ENCODE measurements around the gene DIS3.
"Not testable (repeated sequence)": the region's sequence is repeated elsewhere in the genome, so short reads cannot be mapped to it uniquely, and the experiment has no call there.

Gene DIS3

GRCh38 chr13:72781451-72782439 lies at the start of gene DIS3, which contains the start of gene PIBF1:
TSS of gene DIS3 (minus strand) at chr13:72781900. CDS start at chr13:72781832, 68 bp downstream.
TSS of gene PIBF1 (plus strand) at chr13:72782133. CDS start at chr13:72783470, 1,337 bp downstream.
- peak; percentile 90 for DNase-seq

GRCh38 chr13:72823724-72824123 lies 42.0 kb upstream of the DIS3 start:
- DNase-seq, result no peak

DNA sequence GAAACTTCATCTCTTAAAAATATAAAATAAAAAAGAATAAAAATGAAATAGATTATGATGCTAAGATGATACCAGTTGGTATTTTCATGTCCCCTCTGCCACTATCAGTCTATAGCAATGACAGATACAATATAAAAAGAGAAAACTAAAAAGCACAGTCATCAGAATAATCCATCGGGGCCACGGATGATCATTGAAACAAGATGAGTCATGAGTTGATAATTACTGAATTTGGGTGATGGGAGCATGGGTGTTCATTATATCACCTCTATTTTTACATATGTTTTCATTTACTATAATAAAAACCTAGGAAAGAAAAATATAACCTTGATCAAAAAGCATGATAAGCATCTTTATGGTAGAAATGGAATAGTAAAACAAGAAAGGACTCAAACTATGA lies 41.4 kb upstream of the DIS3 start:
- DNase-seq, result no peak

GRCh38 chr13:72820898-72821279 lies 39.2 kb upstream of the DIS3 start:
- DNase-seq, result no peak

DNA sequence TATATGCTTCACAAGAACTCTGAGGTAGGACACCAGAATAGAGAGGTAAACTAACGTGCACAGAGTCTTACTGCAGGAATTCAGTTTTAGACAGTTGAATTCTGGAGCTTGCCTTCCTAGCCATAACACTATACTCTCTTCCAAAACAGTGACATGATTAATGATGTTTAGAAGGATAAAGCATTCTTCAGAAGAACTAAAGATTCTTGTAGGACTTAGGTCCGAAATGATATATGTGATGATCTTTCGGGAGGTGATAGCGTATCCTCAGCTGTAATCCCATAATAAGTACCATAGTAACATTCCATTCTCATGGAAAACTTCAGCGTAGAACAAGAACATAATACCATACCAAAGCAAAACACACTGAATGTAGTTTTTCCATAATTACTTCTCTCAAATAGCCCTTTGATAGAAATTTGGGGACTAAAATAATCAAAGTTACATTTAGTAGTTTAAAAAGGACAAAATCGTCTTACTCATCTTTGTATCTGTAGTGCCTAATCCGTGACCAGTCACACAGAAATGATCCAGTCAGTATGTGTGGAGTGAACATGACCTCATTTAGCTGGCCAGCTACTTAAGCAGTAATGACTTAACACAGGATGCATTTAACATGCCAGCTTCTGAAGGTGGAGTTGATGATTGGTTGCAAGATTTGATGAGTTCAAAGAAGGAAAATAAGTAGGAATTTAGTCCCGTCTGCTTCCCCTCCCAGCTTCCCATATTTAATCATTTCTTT lies 38.6 kb upstream of the DIS3 start:
- DNase-seq, result no peak

DNA sequence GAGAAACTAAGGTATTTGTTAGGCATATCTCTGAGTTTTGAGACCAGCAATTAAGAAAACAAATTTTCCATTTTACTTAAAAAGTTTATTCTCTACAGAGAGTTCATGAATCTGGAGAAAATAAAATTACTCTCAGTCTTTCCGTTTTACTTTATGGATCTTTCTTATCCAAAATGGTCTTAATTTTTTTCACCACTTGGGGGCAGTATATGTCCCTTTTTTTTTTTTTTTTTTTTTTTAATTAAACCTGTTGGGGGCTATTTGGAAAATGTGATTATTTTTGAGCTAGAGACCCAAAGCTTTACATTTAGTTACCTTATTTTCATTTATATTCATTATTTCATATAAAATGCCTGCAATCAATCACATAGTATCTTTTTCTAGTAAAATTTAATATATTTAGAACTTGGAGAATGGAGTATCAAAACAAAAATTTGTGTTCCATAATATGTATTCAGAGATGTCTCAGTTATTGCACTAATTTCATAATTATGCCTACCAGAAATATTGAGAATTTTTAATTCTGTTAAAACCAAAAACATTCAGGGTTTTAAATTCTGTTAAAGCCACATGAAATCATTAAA lies 27.3 kb upstream of the DIS3 start:
- DNase-seq, result no peak

DNA sequence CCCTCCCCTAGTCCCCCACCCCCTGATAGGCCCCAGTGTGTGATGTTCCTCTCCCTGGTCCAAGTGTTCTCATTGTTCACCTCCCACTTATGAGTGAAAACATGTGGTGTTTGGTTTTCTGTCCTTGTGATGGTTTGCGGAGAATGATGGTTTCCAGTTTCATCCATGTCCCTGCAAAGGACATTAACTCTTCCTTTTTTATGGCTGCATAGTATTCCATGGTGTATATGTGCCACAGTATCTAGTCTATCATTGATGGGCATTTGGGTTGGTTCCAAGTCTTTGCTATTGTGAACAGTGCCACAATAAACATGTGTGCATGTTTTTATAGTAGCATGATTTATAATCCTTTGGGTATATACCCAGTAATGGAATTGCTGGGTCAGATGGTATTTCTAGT lies 24.8 kb upstream of the DIS3 start:
- DNase-seq, result not testable (repeated sequence)

- DNase-seq, result no peak
Measured at GRCh38 chr13:72805676-72806346, 24.1 kb upstream of the DIS3 start.

- no peak for DNase-seq
Measured at GRCh38 chr13:72804301-72804700, 22.6 kb upstream of the DIS3 start.

DNA sequence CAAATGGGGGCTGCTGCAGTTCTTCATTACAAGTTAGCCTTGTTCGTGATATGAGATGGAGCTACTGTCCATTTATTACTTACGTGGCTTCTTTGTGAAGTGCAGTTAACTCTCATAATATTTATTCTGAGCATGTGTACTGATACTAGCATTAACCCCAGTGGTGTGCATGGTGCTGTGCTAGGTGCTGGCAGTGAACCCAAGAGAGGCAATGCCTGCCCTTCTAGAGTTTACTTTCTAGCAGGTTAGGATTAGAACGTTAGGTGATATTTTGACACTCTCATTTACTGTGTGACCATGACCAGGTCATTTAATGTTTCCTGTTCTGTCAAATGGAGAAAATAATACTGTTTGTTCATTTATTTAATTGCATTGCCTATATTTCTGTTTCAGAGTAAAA lies 17.1 kb upstream of the DIS3 start:
- DNase-seq, result no peak

DNA sequence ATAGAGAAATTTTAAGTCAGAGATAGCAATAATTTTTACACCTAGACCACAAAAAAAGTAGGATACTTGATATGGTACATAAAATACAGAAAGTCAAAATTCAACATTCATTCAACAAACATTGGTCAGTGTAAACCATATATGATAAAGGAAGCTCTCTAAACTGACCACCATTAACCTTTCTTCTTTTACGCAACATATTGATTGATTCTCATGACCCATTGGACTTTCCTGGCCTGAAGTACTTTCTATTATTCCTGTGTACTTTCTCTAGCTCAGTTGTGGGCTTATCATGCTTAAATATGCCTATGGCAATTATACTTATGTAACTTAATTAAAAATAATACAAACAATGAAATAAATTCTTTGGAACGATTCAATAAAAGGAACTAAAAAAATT lies 10.9 kb upstream of the DIS3 start:
- no peak for DNase-seq

GRCh38 chr13:72788831-72789230 lies 7.1 kb upstream of the DIS3 start:
- no peak for DNase-seq

DNA sequence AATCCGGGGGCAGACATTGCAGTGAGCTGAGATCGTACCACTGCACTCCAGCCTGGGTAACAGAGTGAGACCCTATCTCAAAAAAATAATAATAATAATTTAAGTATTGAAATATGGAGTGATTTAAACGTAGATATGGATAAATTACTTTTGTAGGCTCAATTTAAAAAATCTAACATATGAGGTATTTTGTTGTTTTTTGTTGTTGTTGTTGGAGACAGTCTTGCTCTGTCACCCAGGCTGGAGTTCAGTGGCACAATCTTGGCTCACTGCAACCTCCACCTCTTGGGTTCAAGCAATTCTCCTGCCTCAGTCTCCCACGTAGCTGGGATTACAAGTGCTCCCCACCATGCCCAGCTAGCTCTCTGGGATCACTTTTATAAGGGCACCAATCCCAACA lies 3.0 kb upstream of the DIS3 start:
- not testable (repeated sequence) for DNase-seq

DNA sequence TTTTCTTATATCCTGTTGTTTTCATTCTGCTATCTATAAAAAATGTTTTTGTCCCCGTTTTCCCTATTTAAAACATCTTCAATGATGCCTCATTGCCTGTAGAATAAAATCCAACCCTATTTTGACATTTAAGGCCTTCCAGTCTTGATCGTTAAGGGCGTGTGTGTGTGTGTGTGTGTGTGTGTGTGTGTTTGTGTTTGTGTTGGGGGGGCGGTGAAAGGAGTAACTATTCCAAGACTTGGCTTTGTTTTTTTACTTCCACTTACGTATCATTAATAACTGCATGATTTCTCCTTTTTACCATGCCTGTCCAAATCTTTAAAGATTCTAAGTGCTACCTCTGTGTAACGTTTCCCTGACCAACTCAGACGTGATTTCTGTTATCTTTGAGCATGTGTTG lies 1.0 kb upstream of the DIS3 start:
- no peak for DNase-seq

DNA sequence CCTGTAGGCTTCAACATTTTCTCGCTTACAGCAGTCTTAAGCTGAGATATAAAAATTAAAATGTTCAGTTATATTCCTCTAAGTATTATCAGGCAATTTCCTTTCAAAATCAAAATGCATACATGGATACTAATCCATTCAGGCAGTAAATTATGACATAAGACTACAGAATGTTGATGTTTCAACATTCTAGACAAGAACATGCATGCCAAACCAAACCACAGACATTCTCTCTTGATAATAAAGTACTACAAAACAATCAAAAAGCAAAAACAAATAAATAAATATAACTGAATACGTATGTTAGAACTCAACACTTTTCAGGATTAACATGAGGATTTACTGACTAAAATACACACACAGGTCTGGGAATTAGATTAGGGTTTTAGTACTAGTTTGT lies 7.7 kb downstream of the DIS3 start:
- DNase-seq, result no peak

- DNase-seq, result no peak
Measured at GRCh38 chr13:72763411-72763810, 18.3 kb downstream of the DIS3 start.

DNA sequence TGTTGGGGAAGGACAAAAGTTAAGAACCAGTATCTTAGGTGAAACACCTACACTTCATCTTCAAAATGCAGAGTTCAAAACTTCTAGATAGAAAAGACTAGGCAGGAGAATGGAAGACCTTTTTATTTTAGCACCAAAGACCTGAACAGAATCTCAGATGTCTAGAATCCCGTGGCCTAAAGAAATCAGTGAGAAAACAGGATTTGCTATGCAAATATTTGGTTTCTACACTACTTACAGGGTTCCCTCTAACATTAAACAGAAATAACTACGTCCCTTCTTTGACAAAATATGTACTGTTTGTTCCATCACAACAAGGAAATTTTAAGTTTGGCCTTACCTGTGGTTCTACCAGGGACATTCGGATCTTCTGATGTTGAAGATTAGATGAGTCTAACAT lies 21.5 kb downstream of the DIS3 start:
- no peak for DNase-seq

GRCh38 chr13:72757792-72758535 lies 23.7 kb downstream of the DIS3 start:
- DNase-seq, result no peak

DNA sequence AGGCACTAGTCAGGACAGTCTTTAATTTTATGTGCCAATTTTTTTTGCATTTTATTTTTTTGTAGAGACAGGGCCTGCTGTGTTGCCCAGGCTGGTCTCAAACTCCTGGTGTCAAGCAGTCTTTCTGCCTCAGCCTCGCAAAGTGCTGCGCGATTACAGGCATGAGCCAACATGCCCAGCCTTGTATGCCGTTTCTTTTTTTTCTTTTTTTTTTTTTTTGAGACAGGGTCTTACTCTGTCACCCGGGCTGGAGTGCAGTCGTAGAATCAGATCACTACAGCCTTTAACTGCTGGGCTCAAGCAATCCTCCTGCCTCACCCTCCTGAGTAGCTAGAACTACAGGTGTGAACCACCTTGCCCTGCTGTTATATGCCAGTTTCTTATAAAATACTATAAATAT lies 27.6 kb downstream of the DIS3 start:
- DNase-seq, result no peak

- no peak for DNase-seq
Measured at GRCh38 chr13:72751220-72751619, 30.5 kb downstream of the DIS3 start.

- DNase-seq, result no peak
Measured at GRCh38 chr13:72745260-72745659, 36.4 kb downstream of the DIS3 start.

GRCh38 chr13:72740015-72740414 lies 41.7 kb downstream of the DIS3 start:
- no peak for DNase-seq

Measured in NCI-H774 (cell line).